A673 (cell line): Measurements from ENCODE around the gene SCN3A. TPM values are rescaled to one million over a fixed set of nuclear protein-coding genes. Genes with fewer than 3 reads are reported as not detected.

Experiments
- BruUV-seq: library from RNA; stranded (reverse); fragments of 400-500 nt; replicated peaks from 2 replicates; lab custom pipeline; 2021; lab: Mats Ljungman, UMichigan
- CTCF ChIA-PET: fragments of 300-600 bp; sonication (Branson Sonifier 250); formaldehyde crosslinking; loops from one replicate; lab custom pipeline; 2022; ENCODE audit warnings: antibody characterized with exemption; lab: Charles Lee
- POLR2A ChIA-PET: fragments of 300-600 bp; sonication (Branson Sonifier 250); formaldehyde crosslinking; loops from one replicate; lab custom pipeline; 2022; ENCODE audit warnings: antibody characterized with exemption; ENCODE audit not compliant: low non-redundant PET; lab: Charles Lee
- DNase-seq: peaks from one replicate; pipeline ENCODE4 v3.0.0-alpha.2; 2015; ENCODE audit warnings: low spot score
- H3K27ac ChIP-seq: fragments of 200-600 bp; sonication (generic); 2 replicates; pipeline ENCODE4 v1.5.1; 2016; ENCODE audit warnings: mixed run types, low read depth, mild to moderate bottlenecking, mixed read lengths, antibody characterized with exemption, low read length; ENCODE audit not compliant: poor library complexity, severe bottlenecking
- H3K27me3 ChIP-seq: fragments of 200-600 bp; sonication (generic); replicated peaks from 2 replicates; pipeline ENCODE4 v1.6.1; 2017; ENCODE audit warnings: mixed run types, low read depth, mild to moderate bottlenecking, mixed read lengths, antibody characterized with exemption, low read length; ENCODE audit not compliant: insufficient read depth, poor library complexity
- H3K36me3 ChIP-seq: fragments of 200-600 bp; sonication (generic); 2 replicates; pipeline ENCODE4 v1.6.1; 2016; ENCODE audit warnings: mixed run types, mild to moderate bottlenecking, mixed read lengths, antibody characterized with exemption, low read length; ENCODE audit not compliant: insufficient read depth, poor library complexity, severe bottlenecking
- H3K4me1 ChIP-seq: fragments of 200-600 bp; sonication (generic); 2 replicates; pipeline ENCODE4 v1.6.1; 2017; ENCODE audit warnings: mixed run types, mild to moderate bottlenecking, mixed read lengths, antibody characterized with exemption, low read length; ENCODE audit not compliant: insufficient read depth, poor library complexity, severe bottlenecking
- H3K4me3 ChIP-seq: fragments of 200-600 bp; sonication (generic); 2 replicates; pipeline ENCODE4 v1.5.1; 2016; ENCODE audit warnings: low read depth, mixed run types, mild to moderate bottlenecking, mixed read lengths, low read length; ENCODE audit not compliant: poor library complexity, severe bottlenecking
- H3K9me3 ChIP-seq: fragments of 200-600 bp; sonication (generic); 2 replicates; pipeline ENCODE4 v1.6.1; 2016; ENCODE audit warnings: mixed run types, low read depth, mild to moderate bottlenecking, mixed read lengths, antibody characterized with exemption, low read length; ENCODE audit not compliant: poor library complexity, severe bottlenecking
- EZH2 ChIP-seq: fragments of 200-600 bp; sonication (generic); IDR thresholded peaks from 2 replicates; pipeline ENCODE4 v1.6.1; 2017; ENCODE audit warnings: borderline replicate concordance, low read depth, mild to moderate bottlenecking, mixed read lengths, antibody characterized with exemption, low read length; ENCODE audit not compliant: poor library complexity, severe bottlenecking
- intact Hi-C: fragments of 100-400 bp; cut with micrococcal nuclease; formaldehyde crosslinking; loops from one replicate; pipeline ENCODE4 v1.10.0; 2022; ENCODE audit not compliant: unreplicated experiment
- total RNA-seq: library from RNA; stranded (reverse); gene quantifications from 2 replicates; pipeline ENCODE4 v1.2.3, GENCODE V29; 2021
- TF ChIP-seq, protein P1 (sequence below): fragments of 300-800, 200-600 bp; sonication (generic); conservative IDR thresholded peaks from 2 replicates; pipeline ENCODE4 v1.5.1; 2017; ENCODE audit warnings: low read depth, mild to moderate bottlenecking, antibody characterized with exemption, low read length, moderate library complexity, mixed read lengths

SCN3A gene
- total RNA-seq, 1 experiment from 2014 or later, result 0.04 TPM

DNA sequence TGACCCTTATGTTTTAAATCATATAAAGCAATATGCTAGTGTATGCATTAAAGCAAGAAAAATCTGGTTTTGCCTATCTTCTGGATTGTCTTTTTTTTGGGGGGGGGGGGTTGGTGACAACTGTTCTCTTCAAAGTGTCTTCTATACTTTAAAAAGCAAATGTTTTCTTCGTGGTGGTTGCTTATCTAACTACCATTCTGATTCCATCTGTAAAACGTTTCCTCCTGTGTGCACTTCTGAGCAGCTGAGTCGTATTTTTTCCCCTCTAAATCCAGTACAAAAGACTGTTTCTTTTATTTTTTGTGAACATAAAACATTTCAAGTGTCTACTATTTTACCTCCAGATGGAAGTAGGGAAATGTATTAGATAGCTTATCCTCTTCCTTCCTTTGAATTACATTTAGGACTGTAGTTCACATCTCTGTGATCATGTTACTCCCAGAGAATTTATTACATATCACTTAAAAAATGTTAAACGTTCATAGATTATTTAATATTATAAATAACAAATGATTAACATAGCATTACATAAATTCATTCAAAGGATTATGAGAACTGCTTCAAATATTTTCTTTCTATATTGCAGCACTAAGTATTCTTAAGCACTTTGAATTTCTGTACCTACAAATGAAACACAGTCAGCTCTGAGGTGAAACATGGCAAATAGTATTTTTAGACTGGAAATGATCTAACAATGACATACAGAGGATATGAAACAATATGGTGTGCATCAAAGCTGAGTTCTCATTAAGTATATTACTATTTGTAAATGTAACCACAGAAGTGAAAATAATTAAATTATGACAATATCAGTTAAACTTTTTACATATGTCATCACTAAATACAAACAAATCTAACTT is 56.4 kb downstream of the SCN3A start:
- ChIA-PET CTCF (no interaction called here), POLR2A (no interaction called here)
- BruUV-seq, result no TSS peak
- H3K36me3 ChIP-seq, result no peaks in the 10 kb centered on the region
- H3K27ac ChIP-seq, result no peak overlapping the region
- no peaks in the 10 kb centered on the region for H3K9me3 ChIP-seq
- intact Hi-C loops, result no loop called here
- H3K4me3 ChIP-seq, result no peak overlapping the region
- H3K27me3 ChIP-seq, result no peaks in the 10 kb centered on the region
- no peaks in the 10 kb centered on the region for H3K4me1 ChIP-seq
- DNase-seq, result no peak
- TF ChIP-seq, protein P1, sequence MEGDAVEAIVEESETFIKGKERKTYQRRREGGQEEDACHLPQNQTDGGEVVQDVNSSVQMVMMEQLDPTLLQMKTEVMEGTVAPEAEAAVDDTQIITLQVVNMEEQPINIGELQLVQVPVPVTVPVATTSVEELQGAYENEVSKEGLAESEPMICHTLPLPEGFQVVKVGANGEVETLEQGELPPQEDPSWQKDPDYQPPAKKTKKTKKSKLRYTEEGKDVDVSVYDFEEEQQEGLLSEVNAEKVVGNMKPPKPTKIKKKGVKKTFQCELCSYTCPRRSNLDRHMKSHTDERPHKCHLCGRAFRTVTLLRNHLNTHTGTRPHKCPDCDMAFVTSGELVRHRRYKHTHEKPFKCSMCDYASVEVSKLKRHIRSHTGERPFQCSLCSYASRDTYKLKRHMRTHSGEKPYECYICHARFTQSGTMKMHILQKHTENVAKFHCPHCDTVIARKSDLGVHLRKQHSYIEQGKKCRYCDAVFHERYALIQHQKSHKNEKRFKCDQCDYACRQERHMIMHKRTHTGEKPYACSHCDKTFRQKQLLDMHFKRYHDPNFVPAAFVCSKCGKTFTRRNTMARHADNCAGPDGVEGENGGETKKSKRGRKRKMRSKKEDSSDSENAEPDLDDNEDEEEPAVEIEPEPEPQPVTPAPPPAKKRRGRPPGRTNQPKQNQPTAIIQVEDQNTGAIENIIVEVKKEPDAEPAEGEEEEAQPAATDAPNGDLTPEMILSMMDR, result no peak
- no peak for TF ChIP-seq EZH2

DNA sequence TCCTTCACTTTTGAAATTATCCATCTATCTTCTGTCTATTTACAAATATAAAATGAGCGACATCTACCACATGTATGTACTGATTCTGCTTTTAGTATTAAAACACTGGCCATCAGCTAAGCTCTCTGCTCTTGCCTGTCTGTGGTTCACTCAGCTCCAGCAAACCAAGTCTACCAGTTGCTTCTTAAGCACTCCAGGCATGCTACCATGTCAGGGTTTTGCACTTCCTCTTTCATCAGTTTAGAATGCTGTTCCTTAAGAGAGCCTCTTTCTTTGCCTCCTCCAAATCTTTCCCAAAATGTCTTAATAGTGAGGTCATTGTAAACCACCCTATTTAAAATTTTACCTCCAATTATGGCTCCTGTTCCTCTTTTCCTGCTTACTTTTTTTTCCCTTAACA is 59.5 kb downstream of the SCN3A start:
- Histone ChIP-seq H3K27me3 (no peaks in the 10 kb centered on the region), H3K36me3 (no peaks in the 10 kb centered on the region), H3K4me1 (no peaks in the 10 kb centered on the region), H3K9me3 (no peaks in the 10 kb centered on the region), H3K4me3 (no peak overlapping the region), H3K27ac (no peak overlapping the region)
- DNase-seq, result no peak
- CTCF ChIA-PET, result no interaction called here
- TF ChIP-seq, protein P1, result no peak
- no peak for TF ChIP-seq EZH2
- BruUV-seq, result no TSS peak
- POLR2A ChIA-PET, result no interaction called here
- intact Hi-C loops, result no loop called here

DNA sequence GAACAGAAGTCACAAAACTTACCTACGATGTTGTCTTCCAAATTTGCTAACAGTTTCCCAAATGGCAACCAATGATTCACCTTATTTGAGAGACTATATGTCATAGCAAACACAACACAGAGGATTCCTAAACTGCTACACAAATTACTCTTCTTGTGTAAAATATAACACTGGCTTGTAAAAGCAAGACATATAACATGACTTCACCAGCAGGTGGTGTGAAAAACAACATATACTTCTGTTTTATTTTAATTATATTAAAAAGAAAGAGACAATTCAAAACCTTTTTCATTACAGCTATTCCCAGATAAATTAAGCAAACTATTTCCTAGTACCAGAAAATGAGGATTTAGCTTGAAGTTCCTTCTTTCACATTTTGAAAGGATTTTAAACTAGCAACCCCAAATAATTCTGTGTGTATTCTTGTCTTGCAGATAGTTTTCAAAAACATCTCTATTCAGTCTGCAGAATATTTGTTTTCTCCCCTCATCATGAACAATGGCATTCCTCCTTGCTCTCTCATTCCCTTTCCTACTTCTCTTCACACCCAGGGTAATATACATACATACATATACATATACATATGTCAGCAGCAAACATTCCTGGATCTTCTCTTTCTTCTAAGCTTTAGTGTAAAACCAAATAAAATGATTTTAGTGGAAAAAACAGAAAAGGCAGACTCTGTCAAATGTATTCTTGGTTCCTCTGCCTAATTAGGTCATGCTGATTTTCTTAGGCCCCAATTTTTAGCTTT is 62.1 kb downstream of the SCN3A start:
- BruUV-seq, result no TSS peak
- Histone ChIP-seq H3K27ac (no peak overlapping the region), H3K27me3 (no peaks in the 10 kb centered on the region), H3K4me1 (no peaks in the 10 kb centered on the region), H3K36me3 (no peaks in the 10 kb centered on the region), H3K9me3 (no peaks in the 10 kb centered on the region), H3K4me3 (no peak overlapping the region)
- DNase-seq, result peak; percentile 5
- ChIA-PET POLR2A (no interaction called here), CTCF (interaction anchor here (0.5 to 0.8 kb wide), 2 partner anchors 17 to 62 kb away, joined by 3 read pairs; partner anchors contain the start of gene SCN3A)
- TF ChIP-seq EZH2, result no peak
- TF ChIP-seq, protein P1, result peak; percentile 46; the same call in 1 of the 2 replicates
- intact Hi-C loops, result no loop called here
